Measurements from ENCODE around the gene NPIPB6.

Gene NPIPB6

GRCh38 chr16:28321700-28322411, 41.5 kb downstream of the NPIPB6 start:
- DNase-seq, result no peak

- no peak for DNase-seq
Observed at GRCh38 chr16:28320741-28321140, 42.6 kb downstream of the NPIPB6 start.

DNA sequence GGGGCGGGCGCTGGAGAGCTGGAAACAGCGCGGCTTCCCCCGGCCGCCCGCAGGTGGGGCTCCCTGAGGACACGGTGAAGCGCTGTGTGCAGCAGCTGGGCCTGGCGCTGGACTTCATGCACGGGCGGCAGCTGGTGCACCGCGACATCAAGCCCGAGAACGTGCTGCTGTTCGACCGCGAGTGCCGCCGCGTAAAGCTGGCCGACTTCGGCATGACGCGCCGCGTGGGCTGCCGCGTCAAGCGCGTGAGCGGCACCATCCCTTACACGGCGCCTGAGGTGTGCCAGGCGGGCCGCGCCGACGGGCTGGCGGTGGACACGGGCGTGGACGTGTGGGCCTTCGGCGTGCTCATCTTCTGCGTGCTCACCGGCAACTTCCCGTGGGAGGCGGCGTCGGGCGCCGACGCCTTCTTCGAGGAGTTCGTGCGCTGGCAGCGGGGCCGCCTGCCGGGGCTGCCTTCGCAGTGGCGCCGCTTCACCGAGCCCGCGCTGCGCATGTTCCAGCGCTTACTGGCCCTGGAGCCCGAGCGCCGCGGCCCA, 43.2 kb downstream of the NPIPB6 start:
- no peak for DNase-seq

GRCh38 chr16:28319476-28320022, 43.8 kb downstream of the NPIPB6 start:
- no peak for DNase-seq

GRCh38 chr16:28318042-28318744, 45.1 kb downstream of the NPIPB6 start:
- DNase-seq, result no peak

- DNase-seq, result no peak
Observed at GRCh38 chr16:28317040-28317880, 46.0 kb downstream of the NPIPB6 start.

- no peak for DNase-seq
Observed at GRCh38 chr16:28316054-28316453, 47.3 kb downstream of the NPIPB6 start.

- no peak for DNase-seq
Observed at GRCh38 chr16:28313587-28313986, 49.7 kb downstream of the NPIPB6 start.

GRCh38 chr16:28312327-28312726, 51.0 kb downstream of the NPIPB6 start:
- DNase-seq, result no peak

DNA sequence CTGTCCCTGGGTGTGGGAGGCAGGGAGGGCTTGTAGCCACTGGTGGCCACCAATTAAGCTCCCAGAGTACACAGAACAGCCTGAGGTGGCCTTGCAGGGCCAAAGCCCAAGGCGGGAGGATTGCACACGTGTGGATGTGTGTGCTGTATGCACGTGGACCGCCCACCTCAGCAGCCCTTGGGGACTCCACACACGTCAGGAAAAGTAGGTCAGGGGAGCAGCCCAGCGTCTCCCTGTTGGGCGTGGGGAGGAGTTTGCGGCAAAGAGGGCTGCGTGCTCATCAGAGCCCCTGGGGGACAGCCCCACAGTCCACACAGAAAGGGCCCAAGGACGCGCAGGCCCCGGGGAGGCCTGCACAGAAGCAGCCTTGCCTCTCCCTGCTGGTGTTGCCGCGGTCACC, 51.4 kb downstream of the NPIPB6 start:
- no peak for DNase-seq

DNA sequence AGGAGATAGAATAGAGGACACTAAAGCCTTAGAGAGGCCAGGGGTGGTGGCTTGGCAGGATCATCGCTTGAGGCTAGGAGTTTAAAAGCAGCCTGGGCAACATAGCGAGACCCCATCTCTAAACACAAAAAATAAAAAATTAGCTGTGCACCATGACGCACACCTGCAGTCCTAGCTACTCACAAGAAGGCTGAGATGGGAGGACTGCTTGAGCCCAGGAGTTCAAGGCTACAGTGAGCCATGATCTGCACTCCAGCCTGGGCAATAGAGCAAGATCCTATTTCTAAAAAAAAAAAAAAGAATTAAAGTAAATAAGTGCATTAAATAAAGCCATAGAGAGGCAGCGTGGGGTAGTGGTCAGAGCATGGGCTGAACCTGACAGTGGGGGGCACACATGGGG, 51.9 kb downstream of the NPIPB6 start:
- DNase-seq, result no peak

DNA sequence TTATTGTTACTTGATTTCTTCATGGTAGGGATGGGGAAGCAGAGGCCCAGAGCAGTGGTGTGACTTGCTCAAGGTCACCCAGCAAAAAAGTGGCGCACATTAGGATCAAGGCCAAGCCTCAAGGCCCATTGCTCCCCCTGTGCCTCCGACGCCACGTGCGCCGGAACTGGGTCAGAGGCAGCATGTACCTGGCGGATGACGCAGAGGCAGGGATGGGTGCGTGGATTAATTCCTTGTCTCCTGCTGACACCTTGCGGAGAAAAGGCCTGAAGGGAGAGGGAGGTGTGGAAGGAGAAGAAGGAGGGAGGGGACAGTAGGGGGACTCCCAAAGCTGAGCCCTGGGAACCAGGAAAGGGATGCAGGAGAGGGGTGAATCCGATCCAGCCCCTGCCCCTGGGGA, 52.5 kb downstream of the NPIPB6 start:
- no peak for DNase-seq

GRCh38 chr16:28309811-28310311, 53.4 kb downstream of the NPIPB6 start:
- no peak for DNase-seq

DNA sequence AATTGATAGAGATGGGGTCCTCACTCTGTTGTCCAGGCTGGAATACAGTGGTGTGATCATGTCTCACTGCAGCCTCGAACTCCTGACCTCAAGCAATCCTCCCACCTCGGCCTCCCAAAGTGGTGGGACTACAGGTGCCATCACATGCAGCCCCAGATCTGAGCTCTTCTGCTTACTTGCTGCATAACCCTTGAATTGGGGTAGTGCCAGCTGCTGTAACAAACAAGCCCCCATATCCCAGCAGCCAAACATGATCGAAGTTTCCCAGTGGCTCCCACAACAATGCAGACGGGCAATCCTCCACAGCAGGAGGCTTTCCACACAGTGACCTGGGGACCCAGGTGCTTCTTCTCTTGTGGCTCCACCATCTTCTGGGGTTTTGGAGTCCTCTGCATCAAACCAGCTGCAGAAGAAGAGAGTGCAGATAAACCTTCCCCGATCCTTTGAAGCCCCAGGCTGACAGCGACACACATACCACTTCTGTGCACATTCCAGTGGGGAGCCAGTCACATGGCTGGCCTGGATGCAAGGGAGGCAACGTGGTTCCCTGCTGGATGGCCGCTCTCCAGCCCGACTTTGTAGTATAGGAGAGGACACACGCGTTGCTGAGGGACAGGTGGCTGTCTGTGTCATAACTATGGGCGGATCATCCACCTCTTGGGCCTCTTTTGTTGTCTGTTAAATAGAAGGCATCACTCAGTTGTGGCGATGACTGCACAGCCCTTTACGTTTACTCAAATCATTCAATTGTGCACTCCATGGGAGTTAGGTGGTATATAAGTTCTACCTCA, 54.3 kb downstream of the NPIPB6 start:
- DNase-seq, result no peak

GRCh38 chr16:28307936-28308335, 55.4 kb downstream of the NPIPB6 start:
- DNase-seq, result no peak

DNA sequence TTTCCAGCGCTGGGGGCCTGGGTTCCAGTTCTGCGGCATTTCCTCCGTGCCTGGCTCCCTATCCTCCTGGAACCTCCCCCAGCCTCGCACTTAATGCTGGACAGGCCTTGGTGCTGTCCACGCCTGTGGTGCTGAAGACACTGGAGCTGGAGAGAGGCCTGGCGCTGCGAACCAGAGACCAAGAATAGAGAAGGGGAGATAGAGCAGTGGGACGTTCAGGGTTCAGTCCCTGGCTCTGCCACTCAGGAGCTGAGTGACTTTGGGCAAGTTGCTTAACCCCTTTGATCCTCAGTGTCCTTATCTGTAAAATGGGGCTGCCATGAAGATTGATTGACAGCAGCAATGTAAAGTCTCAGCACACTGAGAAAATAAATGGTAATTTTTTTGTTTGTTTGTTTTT, 59.1 kb downstream of the NPIPB6 start:
- no peak for DNase-seq

GRCh38 chr16:28303132-28303531, 60.2 kb downstream of the NPIPB6 start:
- DNase-seq, result no peak

- no peak for DNase-seq
Observed at GRCh38 chr16:28301620-28302019, 61.7 kb downstream of the NPIPB6 start.

DNA sequence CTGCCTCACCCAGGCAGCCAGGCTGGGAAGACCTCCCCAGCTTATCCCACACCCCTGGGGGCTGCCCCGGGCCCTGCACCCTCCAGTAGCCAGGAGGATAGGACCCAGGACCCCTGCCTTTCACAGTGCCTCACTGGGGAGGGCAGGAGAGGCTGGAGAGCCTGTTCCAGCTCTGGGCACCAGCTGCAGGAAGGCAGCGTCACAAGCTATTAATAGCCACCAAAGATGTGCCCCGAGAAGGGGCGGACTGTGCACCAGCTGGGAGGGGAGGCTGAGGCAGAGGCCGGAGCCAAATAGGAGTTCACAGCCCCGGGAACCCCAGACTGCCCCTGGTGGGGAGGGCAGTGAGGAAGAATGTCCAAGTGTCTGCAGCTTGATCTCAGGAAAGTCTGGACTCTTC, 62.2 kb downstream of the NPIPB6 start:
- no peak for DNase-seq

DNA sequence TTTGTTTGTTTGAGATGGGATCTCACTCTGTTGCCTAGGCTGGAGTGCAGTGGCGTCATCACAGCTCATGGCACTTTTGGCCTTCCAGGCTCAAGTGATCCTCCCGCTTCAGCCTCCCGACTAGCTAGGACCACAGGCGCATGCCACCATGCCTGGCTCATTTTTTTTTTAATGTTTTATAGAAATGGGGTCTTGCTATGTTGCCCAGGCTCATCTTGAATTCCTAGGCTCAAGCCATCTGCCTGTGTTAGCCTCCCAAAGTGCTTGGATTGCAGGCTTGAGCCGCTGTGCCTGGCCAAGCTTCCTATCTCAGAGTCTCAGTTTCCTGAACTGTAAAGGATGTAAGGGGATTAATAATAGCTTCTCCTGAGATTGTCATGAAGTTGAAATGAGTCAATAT, 63.0 kb downstream of the NPIPB6 start:
- no peak for DNase-seq

DNA sequence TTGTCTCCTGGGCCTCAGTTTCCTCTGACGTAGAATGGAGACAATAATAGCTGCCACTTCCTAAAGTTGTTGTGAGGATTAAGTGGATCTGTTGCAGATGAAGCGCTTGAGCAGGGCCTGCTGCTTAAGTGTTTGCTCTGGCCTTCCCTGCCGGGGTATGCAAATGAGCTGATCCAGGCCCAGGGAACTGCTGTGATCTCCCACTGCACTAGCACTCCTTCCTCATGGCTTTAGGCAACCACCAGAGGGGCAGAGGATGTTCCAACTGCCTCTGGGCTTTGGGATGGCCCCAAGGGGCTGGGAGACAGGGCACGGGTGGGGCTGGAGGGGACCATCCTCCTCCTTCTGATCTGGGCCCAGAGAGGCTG, 64.8 kb downstream of the NPIPB6 start:
- DNase-seq, result no peak
